Fibroblast of peridontal ligament (primary cell): ENCODE measurements around the gene DNAH10.
A peak's percentile ranks its signal among the peaks of the same experiment; 100 is the strongest.

Experiments used
- DNase-seq: peaks from one replicate; pipeline ENCODE4 v3.0.0-alpha.2; 2010; ENCODE audit errors: extremely low read depth

Gene DNAH10

GRCh38 chr12:123886931-123887582 lies 125.0 kb downstream of the DNAH10 start:
- no peak for DNase-seq

GRCh38 chr12:123888989-123889388 lies 126.9 kb downstream of the DNAH10 start:
- no peak for DNase-seq

GRCh38 chr12:123889848-123890535 lies 127.9 kb downstream of the DNAH10 start:
- no peak for DNase-seq

- no peak for DNase-seq
Observed at GRCh38 chr12:123890536-123890902, 128.4 kb downstream of the DNAH10 start.

GRCh38 chr12:123891011-123891410 lies 128.9 kb downstream of the DNAH10 start:
- no peak for DNase-seq

GRCh38 chr12:123891516-123892179 lies 129.5 kb downstream of the DNAH10 start:
- no peak for DNase-seq

GRCh38 chr12:123892180-123892559 lies 130.1 kb downstream of the DNAH10 start:
- no peak for DNase-seq

- DNase-seq = no peak
Observed at GRCh38 chr12:123892853-123893252, 130.8 kb downstream of the DNAH10 start.

GRCh38 chr12:123893276-123893675 lies 131.2 kb downstream of the DNAH10 start:
- no peak for DNase-seq

GRCh38 chr12:123894823-123895345 lies 132.8 kb downstream of the DNAH10 start:
- DNase-seq = no peak

GRCh38 chr12:123895451-123895850 lies 133.3 kb downstream of the DNAH10 start:
- no peak for DNase-seq

- peak; percentile 98 for DNase-seq
Observed at GRCh38 chr12:123896767-123897166, 134.7 kb downstream of the DNAH10 start.

- DNase-seq = peak; percentile 84
Observed at GRCh38 chr12:123897221-123897620, 135.1 kb downstream of the DNAH10 start.

GRCh38 chr12:123898673-123899072 lies 136.6 kb downstream of the DNAH10 start:
- no peak for DNase-seq

- DNase-seq = no peak
Observed at GRCh38 chr12:123899368-123899767, 137.3 kb downstream of the DNAH10 start.

- no peak for DNase-seq
Observed at GRCh38 chr12:123900871-123901376, 138.8 kb downstream of the DNAH10 start.

- no peak for DNase-seq
Observed at GRCh38 chr12:123902821-123903220, 140.7 kb downstream of the DNAH10 start.

GRCh38 chr12:123903301-123904065 lies 141.4 kb downstream of the DNAH10 start:
- no peak for DNase-seq

GRCh38 chr12:123905319-123905925 lies 143.3 kb downstream of the DNAH10 start:
- peak; percentile 89 for DNase-seq

GRCh38 chr12:123906711-123907420 lies 144.8 kb downstream of the DNAH10 start:
- DNase-seq = no peak
